ENCODE results near the gene BUB3. TPM values are rescaled to one million over a fixed set of nuclear protein-coding genes. Genes with fewer than 3 reads are reported as not detected.

Gene BUB3
- total and polyA plus RNA-seq, 2 of the 8 experiments (the other 6 are each of a cell fraction or from before 2014, with no cell fraction given), result 183 to 207 TPM

GRCh38 chr10:123212063-123212462 is 57.9 kb downstream of the BUB3 start (continued):
- TF ChIP-seq E2F6 (IDR thresholded peaks at IDR 0.05) (no peak), ASH2L (IDR thresholded peaks at IDR 0.05; ENCODE audit: low read length) (no peak), BACH1 (IDR thresholded peaks at IDR 0.05; ENCODE audit: low read length) (no peak)

Measured in H1 (cell line).